ENCODE data around the gene PEX11A.

The PEX11A gene

DNA sequence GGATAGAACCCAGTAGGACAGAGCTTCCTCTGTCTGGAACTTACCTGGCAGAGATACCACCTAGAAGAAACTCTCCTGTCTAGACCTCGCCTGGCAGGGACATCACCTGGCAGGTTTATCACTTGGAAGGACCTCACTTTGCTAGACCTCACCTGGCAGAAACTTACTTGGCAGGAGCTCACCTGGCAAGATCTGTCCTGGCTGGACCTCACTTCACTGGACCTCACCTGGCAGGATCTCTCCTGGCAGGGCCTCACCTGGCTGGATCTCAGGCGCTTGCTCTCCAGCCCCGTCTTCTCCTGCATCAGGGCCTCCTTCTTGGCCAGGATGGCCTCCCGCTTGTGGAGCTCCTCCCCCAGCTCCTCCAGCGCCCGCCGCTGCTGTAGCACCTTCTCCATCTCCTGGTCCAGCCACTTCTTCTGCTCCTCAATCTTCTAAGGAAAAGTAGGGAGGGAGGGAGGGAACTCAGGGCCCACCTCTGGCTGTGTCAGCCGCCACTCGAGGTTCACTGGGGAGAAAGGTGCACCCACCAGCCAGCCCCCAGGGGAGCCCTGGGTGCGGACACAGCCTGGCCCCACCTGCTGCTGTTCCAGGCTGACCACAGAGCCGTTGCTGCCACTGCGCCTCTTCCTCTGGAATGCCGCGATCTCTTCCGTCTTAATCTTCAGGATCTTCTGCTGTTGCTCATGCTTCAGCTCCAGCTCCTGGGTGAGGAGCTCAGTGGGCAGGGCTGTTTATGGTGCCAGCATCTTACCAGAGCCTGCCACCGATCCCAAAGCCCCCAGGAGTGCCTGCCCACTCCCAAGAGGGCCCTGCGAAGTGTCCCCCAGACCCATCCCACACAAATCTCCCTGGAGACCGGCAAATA, 57.8 kb downstream of the PEX11A start:
- Histone ChIP-seq H3K4me3 (ENCODE audit: low read depth in 1 of 2, low read length in 1 of 2) (no peak overlapping the region), H3K27me3 (no peaks in the 10 kb centered on the region), H3K4me1 (ENCODE audit: control insufficient read depth in 1 of 2, insufficient read depth in 1 of 2, low read depth in 1 of 2, low read length in 1 of 2) (no peaks in the 10 kb centered on the region), H3K27ac (no peak overlapping the region), H3K36me3 (peaks cover 38% of the 10 kb centered on the region), H3K9me3 (no peaks in the 10 kb centered on the region)
- TF ChIP-seq, protein P1, sequence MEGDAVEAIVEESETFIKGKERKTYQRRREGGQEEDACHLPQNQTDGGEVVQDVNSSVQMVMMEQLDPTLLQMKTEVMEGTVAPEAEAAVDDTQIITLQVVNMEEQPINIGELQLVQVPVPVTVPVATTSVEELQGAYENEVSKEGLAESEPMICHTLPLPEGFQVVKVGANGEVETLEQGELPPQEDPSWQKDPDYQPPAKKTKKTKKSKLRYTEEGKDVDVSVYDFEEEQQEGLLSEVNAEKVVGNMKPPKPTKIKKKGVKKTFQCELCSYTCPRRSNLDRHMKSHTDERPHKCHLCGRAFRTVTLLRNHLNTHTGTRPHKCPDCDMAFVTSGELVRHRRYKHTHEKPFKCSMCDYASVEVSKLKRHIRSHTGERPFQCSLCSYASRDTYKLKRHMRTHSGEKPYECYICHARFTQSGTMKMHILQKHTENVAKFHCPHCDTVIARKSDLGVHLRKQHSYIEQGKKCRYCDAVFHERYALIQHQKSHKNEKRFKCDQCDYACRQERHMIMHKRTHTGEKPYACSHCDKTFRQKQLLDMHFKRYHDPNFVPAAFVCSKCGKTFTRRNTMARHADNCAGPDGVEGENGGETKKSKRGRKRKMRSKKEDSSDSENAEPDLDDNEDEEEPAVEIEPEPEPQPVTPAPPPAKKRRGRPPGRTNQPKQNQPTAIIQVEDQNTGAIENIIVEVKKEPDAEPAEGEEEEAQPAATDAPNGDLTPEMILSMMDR (IDR thresholded peaks at IDR 0.05) = no peak

DNA sequence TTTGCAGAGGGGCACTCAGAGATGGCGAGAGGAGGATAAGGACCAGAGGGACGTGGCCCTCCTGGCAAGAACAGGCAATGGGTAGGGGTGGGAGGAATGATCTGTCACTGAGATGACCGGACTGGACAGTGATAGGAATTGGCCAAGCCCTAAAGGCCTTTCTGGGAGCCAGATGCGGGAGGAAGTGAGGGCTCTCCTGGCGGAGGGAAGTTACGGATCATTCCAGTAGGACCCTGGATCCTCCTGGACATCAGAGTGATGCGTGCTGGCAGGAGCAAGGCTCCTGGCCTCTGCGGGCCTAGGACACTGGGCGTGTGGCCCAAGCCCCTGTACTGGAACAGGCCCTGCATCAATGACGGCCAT, 58.7 kb downstream of the PEX11A start:
- Histone ChIP-seq H3K36me3 (peaks cover 47% of the 10 kb centered on the region), H3K27ac (no peak overlapping the region), H3K9me3 (no peaks in the 10 kb centered on the region), H3K4me3 (ENCODE audit: low read depth in 1 of 2, low read length in 1 of 2) (no peak overlapping the region), H3K27me3 (no peaks in the 10 kb centered on the region), H3K4me1 (ENCODE audit: control insufficient read depth in 1 of 2, insufficient read depth in 1 of 2, low read depth in 1 of 2, low read length in 1 of 2) (no peaks in the 10 kb centered on the region)
- TF ChIP-seq, protein P1 (IDR thresholded peaks at IDR 0.05) = no peak

Measured in neutrophil (primary cell).